HG03571 (cell line): ENCODE results near the gene ALOXE3.
"Not testable (repeated sequence)": the region's sequence is repeated elsewhere in the genome, so short reads cannot be mapped to it uniquely, and the experiment has no call there.

Experiments used
- ATAC-seq: cut with Tn5 transposase; IDR thresholded peaks from one replicate; pipeline ENCODE4 v1.9.1; 2021; ENCODE audit not compliant: unreplicated experiment

The ALOXE3 gene

DNA sequence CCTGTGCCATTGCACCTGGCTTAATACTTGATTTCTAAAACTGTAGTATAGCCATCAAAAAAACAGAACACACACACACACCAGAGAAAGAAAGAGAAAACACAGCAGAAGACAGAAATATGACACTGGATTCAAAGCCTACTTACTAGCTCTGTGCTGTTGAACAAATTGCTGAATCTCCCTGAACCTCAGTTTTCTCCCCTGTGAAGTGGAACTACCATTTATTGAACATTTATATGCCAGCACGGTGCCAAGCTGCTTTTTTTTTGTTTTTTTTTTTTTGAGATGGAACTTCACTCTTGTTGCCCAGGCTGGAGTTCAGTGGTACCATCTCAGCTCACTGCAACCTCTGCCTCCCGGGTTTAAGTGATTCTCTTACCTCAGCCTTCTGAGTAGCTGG is 17.6 kb downstream of the ALOXE3 start:
- no peak for ATAC-seq

DNA sequence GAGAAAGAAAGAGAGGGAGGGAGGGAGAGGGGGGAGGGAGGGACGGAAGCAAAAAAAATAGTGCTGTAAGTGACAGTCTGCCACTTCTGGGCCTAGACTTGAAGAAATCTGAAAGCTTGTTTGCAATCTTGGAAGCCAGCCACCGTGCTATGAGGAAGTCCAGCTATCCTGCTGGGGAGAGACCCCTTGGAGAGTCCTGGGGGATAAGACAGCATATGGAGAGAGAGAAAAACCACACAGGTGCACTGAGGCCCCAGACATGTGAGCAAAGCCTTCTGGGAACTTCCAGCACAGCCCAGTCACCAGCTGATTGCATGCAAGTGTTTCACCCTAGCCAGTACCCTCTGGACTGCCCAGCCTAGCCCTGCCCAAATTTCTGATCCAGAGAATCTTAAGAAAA is 18.2 kb downstream of the ALOXE3 start:
- ATAC-seq = no peak

DNA sequence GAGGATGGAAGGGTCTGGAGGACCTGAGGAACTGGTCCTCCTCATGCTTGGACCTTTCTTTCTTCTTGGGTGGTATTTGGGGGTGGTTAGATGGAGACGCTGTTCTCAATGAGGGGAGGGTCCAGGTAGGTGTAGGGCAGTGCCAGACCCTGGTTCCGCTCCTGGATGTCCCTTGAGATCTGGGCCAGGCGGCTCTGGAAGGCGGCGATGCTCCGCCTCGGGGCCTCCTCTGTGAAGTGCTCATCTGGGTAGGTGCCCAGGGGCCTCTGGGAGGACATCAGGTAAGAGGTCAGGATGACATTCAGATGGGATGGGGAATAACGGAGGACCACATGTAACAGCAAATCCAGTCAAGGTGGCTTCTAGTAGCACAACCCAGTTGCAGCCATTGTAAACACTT is 21.8 kb downstream of the ALOXE3 start:
- no peak for ATAC-seq

DNA sequence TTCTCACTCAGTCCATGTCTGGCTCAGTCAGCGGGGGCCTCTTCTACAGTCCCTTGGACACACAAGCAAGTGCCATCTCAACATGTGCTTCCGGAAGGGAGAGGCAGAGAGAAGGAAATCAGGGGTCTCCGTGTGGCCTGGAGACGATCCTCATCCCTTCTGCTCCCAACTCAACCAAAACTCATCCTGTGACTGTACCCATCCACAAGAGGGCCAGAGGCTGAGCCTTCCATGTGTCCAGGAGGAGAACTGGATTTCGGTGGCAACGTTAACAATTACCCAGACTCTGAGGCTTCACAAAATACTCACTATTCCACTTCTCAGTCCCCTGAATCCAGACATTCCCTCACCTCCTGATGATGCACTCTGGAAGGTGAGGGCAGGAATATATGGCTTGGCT is 23.0 kb downstream of the ALOXE3 start:
- ATAC-seq = no peak

DNA sequence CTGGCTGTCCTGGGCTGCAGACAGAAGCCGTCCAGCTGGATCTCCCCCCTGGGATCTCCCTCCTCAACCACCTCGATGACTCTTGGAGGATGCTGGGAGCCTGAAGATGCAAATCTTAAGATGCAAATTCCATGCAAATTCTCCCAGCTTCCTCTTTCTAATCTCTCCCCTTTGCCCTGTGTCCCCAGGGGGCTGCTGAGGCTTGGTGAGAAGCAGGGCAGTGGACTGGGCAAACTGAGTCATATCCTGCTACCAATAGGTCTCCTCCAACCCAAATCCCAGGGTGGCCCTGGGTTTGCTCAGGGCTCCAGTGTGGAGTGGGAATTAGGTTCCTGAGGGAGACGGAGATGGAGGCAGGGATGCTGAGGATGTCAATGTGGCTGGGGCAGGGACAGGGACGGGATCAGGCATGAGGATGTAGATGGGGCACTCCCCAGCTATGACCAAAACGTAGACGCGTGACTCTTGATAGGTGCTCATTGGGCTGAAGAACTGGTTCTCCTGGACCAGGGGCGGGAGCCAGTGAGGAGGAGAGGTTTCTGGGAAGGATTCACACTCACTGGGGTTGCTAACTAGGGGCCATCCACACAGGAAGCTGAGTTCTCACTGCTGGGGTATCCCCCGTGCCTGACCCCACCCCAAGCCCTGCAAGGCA is 27.2 kb downstream of the ALOXE3 start:
- ATAC-seq = peak; percentile 57

DNA sequence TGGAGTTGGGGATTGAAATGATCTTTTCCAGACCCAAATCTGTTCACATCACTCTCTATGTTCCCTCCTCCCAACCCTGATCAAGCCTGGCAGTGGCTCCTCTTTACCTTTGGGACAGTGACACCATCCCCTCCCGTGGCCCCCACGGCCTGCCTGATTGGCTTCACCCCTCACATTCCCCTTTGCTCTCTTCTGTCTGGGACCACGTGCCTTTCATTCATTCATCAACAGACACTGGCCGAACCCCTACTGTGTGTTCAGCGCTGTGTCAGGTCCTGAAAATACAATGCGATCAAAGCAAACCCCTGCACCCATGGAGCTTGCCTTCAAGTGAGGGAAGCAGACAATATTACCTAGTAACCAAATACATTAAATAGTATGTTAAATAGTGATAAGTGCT is 28.6 kb downstream of the ALOXE3 start:
- no peak for ATAC-seq

DNA sequence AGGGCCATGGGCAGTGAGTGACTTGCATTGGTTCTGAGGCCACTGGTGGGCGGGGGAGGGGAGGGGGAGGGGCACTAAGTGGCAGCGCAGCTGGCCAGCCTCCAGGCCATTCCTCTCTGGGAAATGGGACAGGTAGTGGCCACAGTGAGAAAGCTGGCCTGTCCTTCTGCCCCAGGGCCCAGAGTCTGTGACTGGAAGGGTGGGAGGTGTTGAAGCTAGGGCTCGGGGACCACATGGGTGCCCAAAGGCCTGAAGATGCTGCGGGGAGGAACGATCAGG is 30.4 kb downstream of the ALOXE3 start:
- ATAC-seq = no peak

DNA sequence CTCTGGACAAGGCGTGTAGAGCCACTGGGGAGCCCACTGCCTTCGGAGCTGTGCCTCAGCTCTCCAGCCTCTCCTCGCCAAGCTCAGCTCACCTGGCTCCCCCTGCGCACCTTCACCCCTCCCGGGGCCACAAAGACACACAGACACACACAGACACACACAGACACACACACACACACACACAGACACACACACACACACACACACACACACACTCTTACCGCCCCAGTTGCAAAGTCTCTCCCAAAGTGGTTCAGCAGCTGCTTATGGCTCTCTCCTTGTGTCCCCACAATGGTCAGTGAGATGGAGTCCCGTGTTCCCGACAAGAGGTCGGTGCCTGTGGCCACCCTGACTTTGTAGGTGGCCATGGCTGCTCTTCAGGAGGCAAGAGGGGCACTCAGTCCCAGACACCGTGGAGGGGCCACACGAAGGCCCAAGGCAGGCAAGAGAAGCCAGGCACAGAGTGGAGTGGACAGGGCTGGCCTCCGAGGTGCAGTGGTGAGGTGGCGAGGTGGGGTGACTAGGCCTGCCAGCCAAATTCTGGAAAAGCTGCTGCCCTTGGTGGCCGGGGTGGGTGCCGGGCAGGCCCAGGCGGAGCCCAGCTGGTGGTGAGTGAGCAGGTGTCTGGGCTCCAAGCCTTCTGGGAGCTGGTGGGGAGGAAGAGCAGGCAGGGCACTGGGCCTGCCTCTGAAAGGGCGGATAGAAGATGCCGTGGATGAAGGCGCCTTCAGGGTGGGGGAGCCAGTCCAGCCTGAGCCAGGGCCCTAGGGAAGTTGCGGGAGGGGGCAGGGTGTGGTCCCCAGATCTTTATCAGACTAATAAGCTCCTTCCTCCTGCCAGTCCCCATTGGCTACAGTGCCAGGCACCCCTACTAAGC is 31.0 kb downstream of the ALOXE3 start, which contains the start of gene ALOX12B:
TSS of gene ALOX12B (minus strand) at position 642 of the 877 bp plus-strand sequence. CDS start at position 368, 274 bp downstream.
- ATAC-seq = no peak

DNA sequence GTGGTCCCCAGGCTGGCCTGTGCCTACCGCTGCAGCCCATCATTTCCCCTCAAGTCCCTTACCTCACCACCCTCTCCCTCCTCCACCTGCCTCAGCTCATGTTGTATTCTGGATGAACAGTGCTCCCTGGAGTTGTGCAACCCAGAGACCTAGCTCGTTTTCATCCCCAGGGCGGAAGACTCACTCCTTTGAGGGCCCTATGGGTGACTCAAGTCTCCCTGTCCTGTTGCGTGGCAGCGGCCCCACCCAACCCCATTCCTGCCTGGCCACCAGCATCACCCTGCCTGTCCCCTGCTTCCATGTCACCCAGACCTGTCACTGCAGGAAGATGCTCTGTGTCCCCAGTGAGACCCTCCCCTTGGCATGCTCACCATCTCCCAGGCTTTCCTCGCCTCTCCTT is 34.1 kb downstream of the ALOXE3 start:
- ATAC-seq = no peak

DNA sequence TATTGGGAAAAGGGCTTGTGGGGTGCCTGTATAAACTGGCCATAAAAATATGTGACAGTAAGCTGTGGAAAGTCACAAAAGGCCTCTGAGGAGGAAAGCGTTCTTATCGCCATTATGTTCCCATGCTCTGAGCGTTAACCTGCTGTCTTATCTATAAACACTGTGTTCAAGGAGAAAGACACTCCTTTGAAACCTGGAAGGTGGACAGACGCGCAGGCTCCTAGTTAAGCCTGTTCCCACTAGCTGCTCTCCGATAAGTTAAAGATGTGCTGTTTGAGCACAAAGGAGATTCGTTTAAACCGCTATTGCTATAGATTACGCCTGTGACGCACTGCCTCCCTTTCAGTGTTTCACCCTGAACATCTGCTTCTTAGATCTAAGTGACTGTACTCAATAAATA is 36.0 kb downstream of the ALOXE3 start:
- no peak for ATAC-seq

DNA sequence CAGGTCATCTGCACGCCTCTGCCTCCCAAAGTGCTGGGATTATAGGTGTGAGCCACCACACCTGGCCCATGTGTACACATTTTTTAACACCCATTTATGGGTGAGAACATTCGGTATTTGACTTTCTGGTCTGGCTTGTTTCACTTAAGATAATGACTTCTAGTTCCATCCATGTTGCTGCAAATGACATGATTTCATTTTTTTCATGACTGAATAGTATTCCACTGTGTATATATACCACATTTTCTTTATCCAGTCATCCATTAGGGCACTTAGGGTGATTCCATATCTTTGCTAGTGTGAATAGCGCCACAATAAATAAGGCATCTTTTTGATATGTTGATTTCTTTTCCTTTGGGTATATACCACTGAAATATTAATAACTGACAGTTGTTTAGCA is 36.4 kb downstream of the ALOXE3 start:
- no peak for ATAC-seq

DNA sequence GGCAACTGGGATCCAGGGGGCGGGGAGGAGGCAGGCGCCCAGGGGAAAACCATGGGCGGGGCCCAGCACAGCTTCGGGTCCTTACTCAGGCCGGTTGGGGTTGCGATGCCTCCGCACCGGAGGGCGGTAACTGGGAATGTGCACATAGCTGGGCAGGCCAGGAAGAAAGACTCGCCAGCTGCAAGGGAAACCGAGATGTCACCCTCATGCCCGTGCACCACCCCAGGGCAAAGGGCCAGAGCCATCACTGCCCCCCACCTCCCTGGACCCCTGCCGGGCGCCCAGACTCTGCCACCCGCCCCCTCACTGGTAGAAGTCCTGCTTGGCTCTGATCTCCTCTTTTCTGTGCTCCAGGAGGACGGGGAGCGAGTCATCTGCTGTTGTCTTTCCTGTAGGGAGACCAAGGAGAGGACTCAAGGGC is 37.5 kb downstream of the ALOXE3 start:
- no peak for ATAC-seq

DNA sequence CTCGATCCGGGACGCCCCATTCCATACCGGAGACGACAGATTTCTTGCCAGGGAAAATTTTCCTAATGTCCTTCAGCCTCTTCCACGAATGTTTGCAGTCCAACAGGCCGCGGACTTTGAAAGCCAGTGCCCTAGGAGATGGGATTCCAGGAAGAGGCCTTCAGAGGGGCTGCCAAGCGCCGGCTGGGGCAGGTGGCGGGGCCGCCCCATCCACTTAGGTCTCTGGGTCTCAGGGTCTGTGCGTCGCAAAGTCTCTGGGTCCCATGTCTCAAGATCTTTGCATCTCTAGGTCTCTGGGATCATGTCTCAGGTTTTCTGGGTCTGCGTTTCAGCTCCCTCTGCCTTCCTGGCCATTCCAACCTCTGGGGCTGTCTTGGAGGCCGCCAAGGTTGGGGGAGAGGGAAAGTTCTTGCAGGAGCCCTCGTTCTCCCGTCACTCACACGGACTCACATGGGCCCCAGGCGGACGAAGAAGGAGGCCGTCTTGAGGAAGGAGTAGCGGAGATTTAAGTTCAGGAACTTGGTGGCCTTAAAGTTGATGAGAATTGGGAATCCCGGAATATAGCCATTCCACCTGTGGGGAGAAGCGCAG is 38.0 kb downstream of the ALOXE3 start:
- ATAC-seq = no peak

DNA sequence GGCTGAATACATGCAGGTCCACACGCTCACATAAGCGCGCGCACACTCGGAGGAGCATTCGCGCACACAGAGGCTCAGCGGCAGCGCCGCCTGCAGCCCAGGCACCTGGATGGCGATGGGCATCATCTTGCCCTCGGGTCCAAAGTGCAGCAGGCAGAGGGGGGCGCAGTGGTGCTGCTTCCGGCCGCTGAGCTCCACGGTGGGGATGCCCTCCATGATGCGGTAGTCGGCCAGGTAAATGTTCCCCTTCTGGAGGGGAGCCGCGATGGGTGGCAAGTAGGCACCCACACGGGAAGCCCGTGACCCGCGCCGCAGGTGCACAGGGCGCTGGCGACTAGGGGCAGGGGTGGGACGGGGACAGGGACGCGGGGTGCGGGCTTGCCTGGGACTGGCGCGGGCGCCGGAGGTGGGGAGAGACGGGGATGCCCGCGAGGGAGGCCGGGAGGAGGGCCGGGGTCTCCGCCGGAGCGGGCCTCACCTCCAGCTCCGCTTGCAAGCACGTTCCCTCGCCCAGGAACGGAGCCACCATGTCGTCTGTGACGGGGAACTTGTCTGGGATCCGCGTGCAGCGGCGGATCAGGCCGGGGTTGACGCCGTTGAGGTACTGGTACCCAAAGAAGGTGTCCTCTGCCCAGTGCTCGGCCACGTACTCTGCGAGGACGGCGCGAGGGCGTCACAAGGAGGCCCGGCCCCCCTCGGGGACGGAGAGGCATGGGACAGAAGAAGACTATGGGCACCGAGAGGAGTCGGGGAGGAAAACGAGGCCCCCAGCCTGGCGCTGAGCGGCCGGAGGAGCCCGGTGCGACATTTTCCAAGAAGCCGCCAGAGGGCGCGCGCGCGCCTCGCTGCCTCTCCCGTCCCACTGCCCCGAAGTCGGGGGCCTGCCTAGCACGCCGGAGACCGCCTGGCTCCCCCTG is 38.8 kb downstream of the ALOXE3 start:
- ATAC-seq = peak; percentile 61

DNA sequence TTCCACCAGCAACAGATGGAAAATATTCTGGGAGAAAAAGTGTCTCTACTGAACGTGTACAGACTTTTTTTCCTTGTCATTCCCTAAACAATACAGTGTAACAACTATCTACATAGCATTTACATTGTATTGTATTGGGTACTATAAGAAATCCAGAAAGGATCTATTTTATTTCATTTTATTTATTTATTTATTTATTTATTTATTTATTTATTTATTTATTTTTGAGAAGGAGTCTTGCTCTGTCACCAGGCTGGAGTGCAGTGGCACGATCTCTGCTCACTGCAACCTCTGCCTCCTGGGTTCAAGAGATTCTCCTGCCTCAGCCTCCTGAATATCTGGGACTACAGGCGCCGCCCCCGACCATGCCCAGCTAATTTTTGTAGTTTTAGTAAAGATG is 40.4 kb downstream of the ALOXE3 start:
- not testable (repeated sequence) for ATAC-seq

DNA sequence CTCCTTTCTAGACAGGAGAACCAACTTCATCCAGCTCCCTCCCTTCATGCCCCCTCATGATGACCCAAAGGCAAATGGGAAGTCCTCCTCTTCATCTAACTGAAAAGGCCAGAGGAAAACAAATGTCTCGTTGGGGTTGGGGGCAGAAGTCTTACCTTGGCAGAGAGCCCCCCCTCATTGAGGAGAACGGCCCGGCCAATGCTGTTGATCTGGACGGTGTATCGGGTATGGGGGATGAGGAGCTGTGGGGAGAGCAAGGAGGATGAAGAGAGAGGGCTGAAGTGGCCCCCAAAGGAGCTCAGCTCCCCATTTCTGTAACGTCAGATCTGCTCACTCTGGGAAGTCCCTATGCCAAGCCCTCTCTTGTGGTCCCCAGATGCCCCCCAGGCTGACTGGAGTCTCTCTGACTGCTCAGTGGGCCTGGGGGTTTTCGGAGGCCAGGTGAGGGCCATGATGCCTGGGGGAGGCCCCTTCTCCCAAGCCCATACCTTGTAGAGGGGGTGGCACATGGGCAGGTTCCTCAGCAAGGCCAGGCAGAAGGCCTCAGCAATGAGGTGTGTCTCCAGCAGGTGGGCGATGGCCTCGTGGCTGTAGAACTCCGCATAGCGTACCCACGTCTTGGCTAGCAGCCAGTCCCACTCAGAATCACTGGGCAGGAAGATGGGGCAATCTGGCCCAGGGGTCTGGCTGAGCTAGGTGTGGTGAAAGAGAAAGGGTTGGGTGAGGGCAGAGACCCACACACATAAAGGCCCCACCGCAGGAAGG is 41.6 kb downstream of the ALOXE3 start:
- ATAC-seq = no peak

DNA sequence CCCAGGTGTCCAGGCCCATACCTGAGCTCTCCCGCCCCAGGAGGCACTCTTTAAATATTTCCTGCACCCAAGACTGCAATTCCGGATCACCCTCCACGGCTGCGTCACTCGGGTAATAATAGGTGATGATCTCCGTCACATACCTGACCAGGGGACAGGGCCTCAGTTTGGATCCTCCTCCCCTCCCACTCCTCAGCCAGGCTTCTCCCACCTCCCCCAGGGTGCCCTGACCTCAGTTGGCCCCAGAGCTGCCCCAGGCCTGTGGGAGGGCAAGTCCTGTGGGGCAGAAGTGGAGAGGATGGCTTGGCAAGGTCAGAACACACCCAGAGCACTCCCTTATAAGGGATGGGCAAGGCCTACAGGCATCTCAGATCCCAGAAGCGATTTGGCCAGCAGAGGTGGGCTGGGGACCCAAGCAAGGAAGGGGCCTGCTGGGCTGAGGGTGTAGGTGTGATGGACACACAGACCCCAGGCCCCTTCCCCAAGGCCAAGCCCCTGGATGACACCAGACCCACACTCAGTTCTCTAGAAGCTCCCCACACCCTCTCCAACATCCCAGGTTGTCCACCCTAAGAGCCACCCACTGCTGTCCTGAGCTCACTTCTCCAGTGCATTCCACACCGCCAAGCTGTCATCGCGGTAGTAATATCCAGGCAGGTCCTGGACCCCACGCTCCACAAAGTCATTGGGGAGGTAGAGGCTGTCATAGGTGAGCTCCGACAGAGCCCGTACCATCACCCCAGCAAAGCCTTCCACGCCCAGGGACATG is 42.6 kb downstream of the ALOXE3 start:
- no peak for ATAC-seq

DNA sequence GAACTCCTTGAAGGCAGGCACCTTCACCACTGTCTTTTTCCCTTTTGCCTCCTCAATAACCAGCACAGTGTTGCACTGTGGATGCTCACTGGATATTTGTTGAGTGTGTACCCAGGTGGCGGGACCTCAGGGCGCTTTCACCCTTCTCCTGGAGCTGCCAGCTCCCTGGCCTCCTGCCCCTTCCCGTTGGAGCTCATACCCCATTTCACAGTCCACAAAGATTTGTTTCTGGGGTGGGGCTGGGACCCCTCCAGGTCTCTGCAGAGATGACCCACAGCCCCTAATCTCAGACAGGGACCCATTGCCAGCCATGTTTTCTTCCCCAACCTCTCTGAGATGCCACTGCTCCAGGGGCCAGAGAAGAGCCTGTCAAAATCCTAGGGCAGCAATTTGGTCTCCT is 43.2 kb downstream of the ALOXE3 start:
- no peak for ATAC-seq

DNA sequence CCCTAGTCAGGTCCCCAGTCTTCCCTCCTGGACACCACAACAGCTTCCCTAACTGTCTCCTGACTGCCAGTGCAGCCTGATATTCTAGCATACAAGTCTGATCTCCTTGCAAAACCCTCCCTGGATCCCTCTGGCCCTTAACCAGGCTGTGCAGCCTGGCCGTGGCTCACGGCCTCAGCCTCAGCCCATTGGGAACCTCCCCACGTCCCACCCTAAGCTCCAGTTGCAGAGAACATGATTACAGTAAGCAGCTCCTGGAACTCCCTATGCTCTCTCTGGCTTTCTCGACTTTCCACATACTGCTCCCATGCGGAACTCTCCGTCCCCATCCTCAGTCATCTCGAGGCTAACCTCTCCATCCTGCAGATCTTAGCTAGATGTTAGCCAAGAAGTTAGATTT is 43.8 kb downstream of the ALOXE3 start:
- no peak for ATAC-seq
